Peyer's patch (tissue), 4 donors: ENCODE results near the gene ARL4D. TPM values are rescaled to one million over a fixed set of nuclear protein-coding genes. Genes with fewer than 3 reads are reported as not detected.
"Not testable (repeated sequence)": the region's sequence is repeated elsewhere in the genome, so short reads cannot be mapped to it uniquely, and the experiment has no call there.

Source experiments
- DNase-seq, 3 donors: peaks; one replicate each; pipeline ENCODE4 v3.0.0-alpha.2; 2017 to 2019
- H3K27ac ChIP-seq, 4 donors: fragments of 200-600 bp; sonication (generic); one replicate each; pipeline ENCODE4 v1.5.1; 2016 to 2019
- H3K27me3 ChIP-seq, 2 donors: fragments of 200-600 bp; sonication (generic); one replicate each; pipeline ENCODE4 v1.5.1; 2019
- H3K36me3 ChIP-seq, 3 donors: fragments of 200-600 bp; sonication (generic); one replicate each; pipeline ENCODE4 v1.5.1; 2016 to 2019
- H3K4me1 ChIP-seq, 4 donors: fragments of 200-600 bp; sonication (generic); one replicate each; pipeline ENCODE4 v1.5.1; 2016 to 2019
- H3K4me3 ChIP-seq, 4 donors: fragments of 200-600 bp; sonication (generic); 1 replicate in 3 of 4; 2 replicates in 1 of 4; pipeline ENCODE4 v1.5.1; 2016 to 2019; ENCODE audit warnings: mild to moderate bottlenecking in 1 of 4
- H3K9me3 ChIP-seq, 4 donors: fragments of 200-600 bp; sonication (generic); one replicate each; pipeline ENCODE4 v1.5.1; 2016 to 2019; ENCODE audit warnings: mild to moderate bottlenecking in 1 of 4
- POLR2A ChIP-seq, 2 donors: fragments of 450-650 bp; IDR thresholded peaks; one replicate each; pipeline ENCODE4 v1.5.1; 2017; ENCODE audit warnings: antibody characterized with exemption in 2 of 2, mild to moderate bottlenecking in 2 of 2, moderate library complexity in 2 of 2
- total RNA-seq, 4 donors: library from RNA; depleted of rRNA; stranded (reverse); fragments of >200 nt; gene quantifications; one replicate each; pipeline ENCODE4 v1.1.0, GENCODE V29; 2016
- TF ChIP-seq, protein P1 (sequence below), 6 experiments: fragments of 450-650 bp in 4 of 6; fragments of 200-600 bp in 2 of 6; sonication (generic) in 1 of 6; IDR thresholded peaks; one replicate each; pipeline ENCODE4 v1.5.1; 2017 to 2019; ENCODE audit warnings: antibody characterized with exemption in 6 of 6, mild to moderate bottlenecking in 3 of 6, moderate library complexity in 1 of 6

Gene ARL4D
- total RNA-seq, 4 donors from 2014 or later: 0.70 to 2.3 TPM; not detected in 2

DNA sequence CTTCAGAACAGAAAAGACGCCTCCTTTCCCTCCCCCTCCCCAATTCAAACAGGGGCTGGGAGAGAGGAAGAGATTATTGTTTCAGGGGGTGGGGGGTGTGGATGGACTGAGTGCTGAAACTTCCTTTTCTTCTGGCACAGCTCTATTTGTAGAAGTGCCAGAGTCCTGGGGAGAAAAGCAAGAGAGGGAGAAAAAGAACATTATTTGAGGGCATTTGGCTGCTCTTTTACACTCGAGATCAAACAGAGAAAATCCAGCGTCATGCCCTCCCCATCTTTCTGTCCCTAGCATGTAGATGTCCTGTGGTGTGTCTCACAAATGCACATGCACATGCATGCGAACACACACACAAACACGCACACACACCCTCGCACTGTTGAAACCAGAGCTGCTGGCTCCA, 13.0 kb downstream of the ARL4D start:
- no peak for DNase-seq
- H3K4me3 ChIP-seq: no peak overlapping the region
- H3K27ac ChIP-seq: no peak overlapping the region
- no peaks in the 10 kb centered on the region for H3K4me1 ChIP-seq
- no peaks in the 10 kb centered on the region for H3K27me3 ChIP-seq
- no peak for TF ChIP-seq POLR2A (IDR thresholded peaks at IDR 0.05)
- TF ChIP-seq, protein P1, sequence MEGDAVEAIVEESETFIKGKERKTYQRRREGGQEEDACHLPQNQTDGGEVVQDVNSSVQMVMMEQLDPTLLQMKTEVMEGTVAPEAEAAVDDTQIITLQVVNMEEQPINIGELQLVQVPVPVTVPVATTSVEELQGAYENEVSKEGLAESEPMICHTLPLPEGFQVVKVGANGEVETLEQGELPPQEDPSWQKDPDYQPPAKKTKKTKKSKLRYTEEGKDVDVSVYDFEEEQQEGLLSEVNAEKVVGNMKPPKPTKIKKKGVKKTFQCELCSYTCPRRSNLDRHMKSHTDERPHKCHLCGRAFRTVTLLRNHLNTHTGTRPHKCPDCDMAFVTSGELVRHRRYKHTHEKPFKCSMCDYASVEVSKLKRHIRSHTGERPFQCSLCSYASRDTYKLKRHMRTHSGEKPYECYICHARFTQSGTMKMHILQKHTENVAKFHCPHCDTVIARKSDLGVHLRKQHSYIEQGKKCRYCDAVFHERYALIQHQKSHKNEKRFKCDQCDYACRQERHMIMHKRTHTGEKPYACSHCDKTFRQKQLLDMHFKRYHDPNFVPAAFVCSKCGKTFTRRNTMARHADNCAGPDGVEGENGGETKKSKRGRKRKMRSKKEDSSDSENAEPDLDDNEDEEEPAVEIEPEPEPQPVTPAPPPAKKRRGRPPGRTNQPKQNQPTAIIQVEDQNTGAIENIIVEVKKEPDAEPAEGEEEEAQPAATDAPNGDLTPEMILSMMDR (IDR thresholded peaks at IDR 0.05): no peak
- no peaks in the 10 kb centered on the region for H3K36me3 ChIP-seq
- no peaks in the 10 kb centered on the region for H3K9me3 ChIP-seq

DNA sequence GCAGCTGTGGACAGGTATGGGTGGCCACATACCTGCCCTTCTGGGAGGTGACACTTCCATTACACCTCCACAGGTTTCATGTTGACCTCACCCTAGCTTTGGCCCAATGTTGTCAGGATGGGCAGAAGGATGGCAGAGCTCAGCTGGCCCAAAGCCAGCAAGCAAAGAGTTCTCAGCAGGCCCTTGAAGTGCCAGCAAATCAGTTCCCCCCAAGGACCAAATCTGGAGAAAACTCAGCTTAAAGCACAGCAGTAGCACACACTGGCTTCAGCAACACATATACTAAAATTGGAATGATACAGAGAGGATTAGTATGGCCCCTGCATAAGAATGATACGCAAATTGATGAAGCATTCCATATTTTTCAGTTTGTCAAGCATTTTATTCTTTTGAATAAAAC, 13.4 kb downstream of the ARL4D start:
- DNase-seq: peak in 1 of 3 donors; percentile 2
- no peaks in the 10 kb centered on the region for H3K9me3 ChIP-seq
- no peak for TF ChIP-seq POLR2A (IDR thresholded peaks at IDR 0.05)
- TF ChIP-seq, protein P1 (IDR thresholded peaks at IDR 0.05): no peak
- H3K4me3 ChIP-seq: no peak overlapping the region
- H3K27ac ChIP-seq: no peak overlapping the region
- H3K4me1 ChIP-seq: no peaks in the 10 kb centered on the region
- H3K36me3 ChIP-seq: no peaks in the 10 kb centered on the region
- no peaks in the 10 kb centered on the region for H3K27me3 ChIP-seq

DNA sequence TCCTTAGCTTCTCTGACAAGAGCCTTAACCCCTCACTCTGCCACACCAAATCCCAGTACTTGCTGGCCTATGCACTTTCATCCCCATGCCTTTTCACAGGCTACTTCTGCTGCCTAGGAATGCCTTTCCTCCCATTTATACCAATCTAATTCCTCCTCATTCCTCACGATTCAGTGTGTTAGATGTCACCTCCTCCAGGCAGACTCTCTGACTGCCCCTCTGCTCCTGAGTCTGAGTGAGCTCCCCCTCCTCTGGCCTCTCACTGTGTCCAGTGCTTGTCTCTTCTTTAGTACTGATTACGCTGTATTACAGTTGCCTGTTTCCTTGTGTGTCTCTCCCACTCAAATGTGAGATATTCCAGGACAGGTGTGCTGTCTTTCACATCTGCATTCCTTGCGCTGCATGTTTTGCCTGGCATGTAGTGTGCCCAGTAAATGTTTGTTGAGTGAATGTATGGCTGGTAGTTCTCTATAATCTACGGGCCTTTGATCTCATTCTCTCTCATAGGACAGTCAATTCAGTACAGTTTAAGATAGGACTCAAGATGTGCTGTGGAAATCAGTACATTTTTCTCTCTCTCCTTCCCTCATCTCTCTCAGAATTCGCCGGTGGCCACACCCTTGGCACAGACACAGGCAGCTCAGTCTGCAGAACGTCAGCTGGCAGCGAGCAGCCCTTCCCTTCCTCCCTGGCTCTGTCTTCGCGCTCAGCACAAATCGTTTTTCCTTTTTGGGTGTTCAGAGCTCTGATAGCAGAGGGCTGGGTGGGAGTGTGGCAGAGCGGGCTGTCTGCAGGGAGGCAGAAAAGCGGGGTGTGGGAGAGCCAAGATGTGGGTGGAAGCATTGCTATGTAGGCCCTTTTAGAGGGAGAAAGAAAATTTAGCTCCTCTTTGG, 18.5 kb downstream of the ARL4D start:
- DNase-seq: peak in 2 of 3 donors; percentile 53 to 56
- Histone ChIP-seq H3K27me3 (no peaks in the 10 kb centered on the region), H3K9me3 (no peaks in the 10 kb centered on the region), H3K27ac (peak overlapping the region in 2 of 4 donors; percentile 32 to 72), H3K4me1 (peaks cover 0 to 8% (median 0%) of the 10 kb centered on the region in 4 donors), H3K36me3 (no peaks in the 10 kb centered on the region), H3K4me3 (no peak overlapping the region)
- no peak for TF ChIP-seq POLR2A (IDR thresholded peaks at IDR 0.05)
- TF ChIP-seq, protein P1 (IDR thresholded peaks at IDR 0.05): no peak

DNA sequence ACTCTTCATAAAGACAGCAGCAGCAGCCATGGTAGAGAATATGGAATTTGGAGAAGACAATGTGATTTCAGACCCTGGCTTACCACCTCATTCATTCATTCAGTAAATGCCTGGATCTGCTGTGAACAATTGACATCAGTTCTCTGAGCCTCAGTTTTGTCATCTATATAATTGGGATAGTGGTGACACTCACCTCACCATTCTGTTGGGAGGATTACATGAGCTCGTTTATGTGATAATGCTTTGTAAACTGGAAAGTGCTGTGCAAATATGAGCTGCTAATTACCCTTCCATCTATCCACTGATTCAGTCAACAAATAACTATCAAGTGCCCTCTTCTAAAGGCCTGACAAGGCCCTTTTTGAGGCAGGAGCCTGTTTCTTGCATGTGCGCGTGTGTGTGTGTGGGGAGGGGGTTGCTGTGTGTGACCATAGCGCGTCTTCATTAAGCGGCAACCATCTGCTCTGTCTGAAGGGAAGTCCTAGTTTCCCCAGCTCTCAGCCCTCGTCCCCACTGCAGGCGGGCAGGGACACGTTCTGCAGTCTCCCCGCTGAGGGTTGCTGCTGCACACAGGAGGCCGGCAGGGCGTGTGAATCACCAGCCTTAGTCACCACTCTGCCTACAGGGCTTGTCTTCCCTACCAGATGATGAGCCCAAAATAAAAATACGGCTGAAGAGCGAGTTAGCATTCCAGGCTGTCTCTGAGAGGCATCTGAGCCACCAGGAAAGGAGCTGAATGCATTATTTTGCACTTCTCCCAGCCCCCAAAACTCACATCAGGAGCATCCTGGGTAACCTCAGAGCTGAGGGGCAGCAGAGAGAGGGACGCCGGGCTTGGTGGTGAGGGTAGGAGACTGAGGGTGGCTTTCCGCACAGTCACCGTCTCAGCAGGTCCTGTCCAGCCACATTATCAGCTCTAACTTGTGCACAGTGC, 19.9 kb downstream of the ARL4D start:
- TF ChIP-seq, protein P1 (IDR thresholded peaks at IDR 0.05): no peak
- no peak for TF ChIP-seq POLR2A (IDR thresholded peaks at IDR 0.05)
- DNase-seq: peak in 1 of 3 donors; percentile 43
- Histone ChIP-seq H3K27me3 (no peaks in the 10 kb centered on the region), H3K27ac (peak overlapping the region in 2 of 4 donors; percentile 49 to 72), H3K4me1 (peaks cover 0 to 8% (median 0%) of the 10 kb centered on the region in 4 donors), H3K4me3 (no peak overlapping the region), H3K9me3 (no peaks in the 10 kb centered on the region), H3K36me3 (no peaks in the 10 kb centered on the region)

DNA sequence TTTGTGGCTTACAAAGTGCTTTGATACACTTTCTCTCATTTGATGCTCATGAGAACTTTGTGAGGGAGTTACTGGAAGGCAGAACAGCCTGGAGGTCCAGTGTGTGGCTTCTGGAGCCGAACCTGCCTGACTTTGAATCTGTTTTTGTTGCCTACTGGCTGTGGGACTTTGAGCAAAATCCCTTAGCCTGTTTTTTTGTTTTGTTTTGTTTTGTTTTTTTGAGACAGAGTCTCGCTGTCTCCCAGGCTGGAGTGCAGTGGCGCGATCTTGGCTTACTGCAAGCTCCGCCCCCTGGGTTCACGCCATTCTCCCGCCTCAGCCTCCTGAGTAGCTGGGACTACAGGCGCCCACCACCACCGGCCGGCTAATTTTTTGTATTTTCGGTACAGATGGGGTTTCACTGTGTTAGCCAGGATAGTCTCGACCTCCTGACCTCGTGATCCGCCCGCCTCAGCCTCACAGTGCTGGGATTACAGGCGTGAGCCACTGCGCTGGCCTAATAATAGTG, 20.6 kb downstream of the ARL4D start:
- not testable (repeated sequence) for H3K9me3 ChIP-seq, H3K27me3 ChIP-seq, H3K4me1 ChIP-seq, H3K36me3 ChIP-seq, H3K4me3 ChIP-seq
- H3K27ac ChIP-seq: peak overlapping the region in 2 of 4 donors; percentile 49 to 72
- DNase-seq: peak in 1 of 3 donors; percentile 6
